Neural cell (in vitro differentiated cells): ENCODE measurements around the gene D2HGDH. TPM values are rescaled to one million over a fixed set of nuclear protein-coding genes. Genes with fewer than 3 reads are reported as not detected.
"Not testable (repeated sequence)": the region's sequence is repeated elsewhere in the genome, so short reads cannot be mapped to it uniquely, and the experiment has no call there.

ENCODE experiments used
- H2AFZ ChIP-seq: fragments of 200-600, 300-800 bp; sonication (generic), shearing (Covaris generic); 2 replicates; pipeline ENCODE4 v1.6.0; 2014; ENCODE audit warnings: low read depth, mild to moderate bottlenecking, antibody characterized with exemption, low read length, moderate library complexity
- H3F3A ChIP-seq: fragments of 200-600 bp; shearing (Covaris generic); 2 replicates; pipeline ENCODE4 v1.6.1; 2016; ENCODE audit warnings: mild to moderate bottlenecking, moderate library complexity, mixed read lengths, antibody characterized with exemption, low read length; ENCODE audit not compliant: insufficient read depth, poor library complexity, severe bottlenecking
- H3K27ac ChIP-seq: fragments of 200-600, 300-800 bp; sonication (generic), shearing (Covaris generic); 2 replicates; pipeline ENCODE4 v1.5.1; 2014; ENCODE audit warnings: mild to moderate bottlenecking, low read length, moderate library complexity
- H3K27me3 ChIP-seq: fragments of 300-800, 200-600 bp; sonication (generic), shearing (Covaris generic); 2 replicates; pipeline ENCODE4 v1.6.0; 2014; ENCODE audit warnings: mild to moderate bottlenecking, low read depth, low read length, moderate library complexity; ENCODE audit not compliant: insufficient read depth
- H3K36me3 ChIP-seq: fragments of 300-800, 200-600 bp; sonication (generic), shearing (Covaris generic); 2 replicates; pipeline ENCODE4 v1.5.1; 2014; ENCODE audit warnings: mild to moderate bottlenecking, antibody characterized with exemption, low read length, moderate library complexity; ENCODE audit not compliant: insufficient read depth
- H3K4me2 ChIP-seq: fragments of 300-800, 200-600 bp; sonication (generic), shearing (Covaris generic); 2 replicates; pipeline ENCODE4 v1.6.0; 2014; ENCODE audit warnings: mild to moderate bottlenecking, low read length
- H3K4me3 ChIP-seq: fragments of 300-800, 200-600 bp; sonication (generic), shearing (Covaris generic); 2 replicates; pipeline ENCODE4 v1.5.1; 2014; ENCODE audit warnings: mild to moderate bottlenecking, low read length, moderate library complexity
- H3K79me2 ChIP-seq: fragments of 200-600 bp; shearing (Covaris generic); replicated peaks from 2 replicates; pipeline ENCODE4 v1.6.0; 2014; ENCODE audit warnings: mild to moderate bottlenecking, low read length, moderate library complexity; ENCODE audit not compliant: insufficient read depth
- H3K9ac ChIP-seq: fragments of 300-800, 200-600 bp; sonication (generic), shearing (Covaris generic); 2 replicates; pipeline ENCODE4 v1.6.1; 2016; ENCODE audit warnings: mild to moderate bottlenecking, low read length, mixed read lengths
- H3K9me2 ChIP-seq: fragments of 200-600 bp; shearing (Covaris generic); 2 replicates; pipeline ENCODE4 v1.6.1; 2016; ENCODE audit warnings: mild to moderate bottlenecking, low read length, mixed read lengths; ENCODE audit not compliant: insufficient read depth
- H3K9me3 ChIP-seq: fragments of 200-600, 300-800 bp; sonication (generic), shearing (Covaris generic); 2 replicates; pipeline ENCODE4 v1.6.1; 2016; ENCODE audit warnings: mild to moderate bottlenecking, mixed run types, low read length, moderate library complexity, mixed read lengths
- H4K20me1 ChIP-seq: fragments of 200-600 bp; shearing (Covaris generic); 2 replicates; pipeline ENCODE4 v1.6.1; 2016; ENCODE audit warnings: mild to moderate bottlenecking, mixed run types; ENCODE audit not compliant: insufficient read depth
- EP300 ChIP-seq: fragments of 450-650 bp; conservative IDR thresholded peaks from 2 replicates; pipeline ENCODE4 v1.6.1; 2014; ENCODE audit warnings: antibody characterized with exemption, mild to moderate bottlenecking, moderate library complexity; ENCODE audit not compliant: poor library complexity, severe bottlenecking
- EZH2 ChIP-seq: fragments of 200-600, 300-800 bp; shearing (Covaris generic), sonication (generic); IDR thresholded peaks from 2 replicates; pipeline ENCODE4 v1.6.1; 2014; ENCODE audit warnings: antibody characterized with exemption, low read length, borderline replicate concordance, mild to moderate bottlenecking; ENCODE audit not compliant: insufficient read depth, poor library complexity, severe bottlenecking
- MXI1 ChIP-seq: fragments of 450-650 bp; conservative IDR thresholded peaks from 2 replicates; pipeline ENCODE4 v1.6.1; 2014; ENCODE audit warnings: antibody characterized with exemption, mild to moderate bottlenecking; ENCODE audit not compliant: poor library complexity, severe bottlenecking
- POLR2AphosphoS5 ChIP-seq: IDR thresholded peaks from 2 replicates; pipeline ENCODE4 v1.6.1; 2012
- RAD21 ChIP-seq: fragments of 450-650 bp; conservative IDR thresholded peaks from 2 replicates; pipeline ENCODE4 v1.6.1; 2014; ENCODE audit warnings: antibody characterized with exemption, mild to moderate bottlenecking, moderate library complexity
- SMC3 ChIP-seq: fragments of 450-650 bp; conservative IDR thresholded peaks from 2 replicates; pipeline ENCODE4 v1.6.1; 2014; ENCODE audit warnings: antibody characterized with exemption, mild to moderate bottlenecking, moderate library complexity; ENCODE audit not compliant: poor library complexity
- TAF1 ChIP-seq: IDR thresholded peaks from 2 replicates; pipeline ENCODE4 v1.6.1; 2012; ENCODE audit warnings: low read depth
- polyA plus RNA-seq: library from polyadenylated mRNA; depleted of rRNA; stranded (reverse); fragments of >200 nt; gene quantifications from 2 replicates; pipeline ENCODE4 v1.2.3, GENCODE V29; 2014
- TF ChIP-seq, protein P1 (sequence below): IDR thresholded peaks from 2 replicates; pipeline ENCODE4 v1.6.1; 2012; ENCODE audit warnings: borderline replicate concordance
- TF ChIP-seq, protein P2 (sequence below): fragments of 450-650 bp; IDR thresholded peaks from 2 replicates; pipeline ENCODE4 v1.5.1; 2014; ENCODE audit warnings: antibody characterized with exemption, mild to moderate bottlenecking, moderate library complexity; ENCODE audit not compliant: poor library complexity, severe bottlenecking

D2HGDH gene
- polyA plus RNA-seq, 1 donor from 2014 or later, result 12.6 TPM

DNA sequence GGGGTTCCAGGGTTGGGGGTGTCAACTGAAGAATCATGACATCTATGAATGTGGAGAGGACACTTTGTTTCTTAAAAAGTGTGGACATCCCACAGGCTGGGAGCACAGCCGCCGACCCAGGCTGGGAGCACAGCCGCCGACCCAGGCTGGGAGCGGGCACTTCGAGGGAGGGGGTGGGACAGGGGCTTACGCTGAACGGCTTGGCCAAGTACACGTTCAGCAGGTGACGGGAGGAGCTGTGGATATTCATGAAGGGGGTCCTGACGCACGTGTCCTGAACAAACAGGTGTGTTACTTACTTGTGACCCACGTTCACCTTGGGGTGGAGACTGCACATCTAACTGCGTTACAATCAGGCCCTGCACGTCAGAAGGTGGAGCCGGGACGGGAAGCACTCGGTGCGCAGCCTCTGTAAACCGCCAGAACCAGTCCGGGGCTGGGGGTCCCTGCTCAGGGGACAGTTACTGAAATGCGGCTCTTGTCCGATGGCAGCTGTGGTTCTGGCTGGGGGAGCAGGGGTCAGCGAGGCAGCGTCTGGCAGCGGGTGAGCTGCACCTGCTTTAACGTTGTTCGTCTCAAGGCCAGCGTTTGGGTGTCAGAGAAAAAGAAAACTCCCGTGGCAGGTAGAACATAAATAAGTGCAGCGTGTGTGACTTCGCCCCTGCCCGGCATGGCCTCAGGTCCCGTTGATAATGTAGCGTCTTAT lies 65.9 kb downstream of the D2HGDH start:
- not testable (repeated sequence) for H3K9me2 ChIP-seq, H3K27ac ChIP-seq, H3K9me3 ChIP-seq, H3F3A ChIP-seq, H3K9ac ChIP-seq, H3K4me2 ChIP-seq, H3K4me3 ChIP-seq, H2AFZ ChIP-seq, H3K79me2 ChIP-seq, H4K20me1 ChIP-seq, H3K36me3 ChIP-seq, H3K27me3 ChIP-seq

DNA sequence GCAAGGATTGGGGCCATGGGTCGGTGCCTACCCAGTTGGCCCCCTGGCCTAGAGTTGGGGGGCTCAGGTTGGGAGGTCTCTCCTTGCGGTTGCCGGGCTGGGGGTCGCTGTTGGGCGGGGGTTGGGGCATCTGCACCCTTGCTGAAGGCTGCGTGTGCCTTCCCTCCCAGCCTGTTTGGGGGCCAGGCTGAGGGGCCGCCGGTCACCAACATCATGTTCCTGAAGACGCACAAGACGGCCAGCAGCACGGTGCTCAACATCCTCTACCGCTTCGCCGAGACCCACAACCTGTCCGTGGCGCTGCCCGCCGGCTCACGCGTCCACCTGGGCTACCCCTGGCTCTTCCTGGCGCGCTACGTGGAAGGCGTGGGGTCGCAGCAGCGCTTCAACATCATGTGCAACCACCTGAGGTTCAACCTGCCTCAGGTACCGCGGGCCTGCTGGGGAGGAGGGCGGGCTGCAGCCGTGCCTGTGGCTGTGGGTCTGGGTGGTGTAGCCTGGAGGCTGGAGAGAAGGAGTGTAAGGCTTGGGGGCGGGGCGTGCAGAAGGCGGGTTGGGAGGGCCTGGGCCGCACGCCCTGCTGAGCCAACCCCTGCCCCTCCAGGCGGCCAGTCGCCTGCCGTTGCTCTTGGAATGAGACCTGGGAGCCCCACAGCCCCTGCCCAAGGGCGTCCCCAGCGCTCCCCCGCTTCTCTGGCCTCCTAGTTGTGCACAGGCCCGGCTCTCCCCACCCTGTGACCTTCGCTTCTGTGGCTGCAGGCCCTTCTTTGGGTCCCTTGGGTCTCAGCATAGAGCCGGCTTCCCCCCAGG lies 67.4 kb downstream of the D2HGDH start:
- H3K4me3 ChIP-seq, result no peak overlapping the region
- H3K9ac ChIP-seq, result no peak overlapping the region
- no peaks in the 10 kb centered on the region for H3K27me3 ChIP-seq
- no peaks in the 10 kb centered on the region for H3K79me2 ChIP-seq
- TF ChIP-seq TAF1 (no peak), EZH2 (no peak), SMC3 (no peak), POLR2AphosphoS5 (no peak), RAD21 (no peak), EP300 (no peak), MXI1 (no peak)
- TF ChIP-seq, protein P1, sequence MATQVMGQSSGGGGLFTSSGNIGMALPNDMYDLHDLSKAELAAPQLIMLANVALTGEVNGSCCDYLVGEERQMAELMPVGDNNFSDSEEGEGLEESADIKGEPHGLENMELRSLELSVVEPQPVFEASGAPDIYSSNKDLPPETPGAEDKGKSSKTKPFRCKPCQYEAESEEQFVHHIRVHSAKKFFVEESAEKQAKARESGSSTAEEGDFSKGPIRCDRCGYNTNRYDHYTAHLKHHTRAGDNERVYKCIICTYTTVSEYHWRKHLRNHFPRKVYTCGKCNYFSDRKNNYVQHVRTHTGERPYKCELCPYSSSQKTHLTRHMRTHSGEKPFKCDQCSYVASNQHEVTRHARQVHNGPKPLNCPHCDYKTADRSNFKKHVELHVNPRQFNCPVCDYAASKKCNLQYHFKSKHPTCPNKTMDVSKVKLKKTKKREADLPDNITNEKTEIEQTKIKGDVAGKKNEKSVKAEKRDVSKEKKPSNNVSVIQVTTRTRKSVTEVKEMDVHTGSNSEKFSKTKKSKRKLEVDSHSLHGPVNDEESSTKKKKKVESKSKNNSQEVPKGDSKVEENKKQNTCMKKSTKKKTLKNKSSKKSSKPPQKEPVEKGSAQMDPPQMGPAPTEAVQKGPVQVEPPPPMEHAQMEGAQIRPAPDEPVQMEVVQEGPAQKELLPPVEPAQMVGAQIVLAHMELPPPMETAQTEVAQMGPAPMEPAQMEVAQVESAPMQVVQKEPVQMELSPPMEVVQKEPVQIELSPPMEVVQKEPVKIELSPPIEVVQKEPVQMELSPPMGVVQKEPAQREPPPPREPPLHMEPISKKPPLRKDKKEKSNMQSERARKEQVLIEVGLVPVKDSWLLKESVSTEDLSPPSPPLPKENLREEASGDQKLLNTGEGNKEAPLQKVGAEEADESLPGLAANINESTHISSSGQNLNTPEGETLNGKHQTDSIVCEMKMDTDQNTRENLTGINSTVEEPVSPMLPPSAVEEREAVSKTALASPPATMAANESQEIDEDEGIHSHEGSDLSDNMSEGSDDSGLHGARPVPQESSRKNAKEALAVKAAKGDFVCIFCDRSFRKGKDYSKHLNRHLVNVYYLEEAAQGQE, result no peak
- TF ChIP-seq, protein P2, sequence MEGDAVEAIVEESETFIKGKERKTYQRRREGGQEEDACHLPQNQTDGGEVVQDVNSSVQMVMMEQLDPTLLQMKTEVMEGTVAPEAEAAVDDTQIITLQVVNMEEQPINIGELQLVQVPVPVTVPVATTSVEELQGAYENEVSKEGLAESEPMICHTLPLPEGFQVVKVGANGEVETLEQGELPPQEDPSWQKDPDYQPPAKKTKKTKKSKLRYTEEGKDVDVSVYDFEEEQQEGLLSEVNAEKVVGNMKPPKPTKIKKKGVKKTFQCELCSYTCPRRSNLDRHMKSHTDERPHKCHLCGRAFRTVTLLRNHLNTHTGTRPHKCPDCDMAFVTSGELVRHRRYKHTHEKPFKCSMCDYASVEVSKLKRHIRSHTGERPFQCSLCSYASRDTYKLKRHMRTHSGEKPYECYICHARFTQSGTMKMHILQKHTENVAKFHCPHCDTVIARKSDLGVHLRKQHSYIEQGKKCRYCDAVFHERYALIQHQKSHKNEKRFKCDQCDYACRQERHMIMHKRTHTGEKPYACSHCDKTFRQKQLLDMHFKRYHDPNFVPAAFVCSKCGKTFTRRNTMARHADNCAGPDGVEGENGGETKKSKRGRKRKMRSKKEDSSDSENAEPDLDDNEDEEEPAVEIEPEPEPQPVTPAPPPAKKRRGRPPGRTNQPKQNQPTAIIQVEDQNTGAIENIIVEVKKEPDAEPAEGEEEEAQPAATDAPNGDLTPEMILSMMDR, result no peak
- H3F3A ChIP-seq, result no peaks in the 10 kb centered on the region
- H3K36me3 ChIP-seq, result no peaks in the 10 kb centered on the region
- H3K9me2 ChIP-seq, result no peaks in the 10 kb centered on the region
- H2AFZ ChIP-seq, result no peak overlapping the region
- no peak overlapping the region for H3K4me2 ChIP-seq
- H3K27ac ChIP-seq, result no peak overlapping the region
- H4K20me1 ChIP-seq, result no peaks in the 10 kb centered on the region
- H3K9me3 ChIP-seq, result no peaks in the 10 kb centered on the region
